ENCODE measurements around the gene HACD4.

The HACD4 gene

GRCh38 chr9:21042466-21042865 is 11.0 kb upstream of the HACD4 start:
- Histone ChIP-seq H3K4me2 (ENCODE audit: low read length) (no peak overlapping the region), H3K27me3 (ENCODE audit: insufficient read depth, low read length) (no peaks in the 10 kb centered on the region), H3K79me2 (ENCODE audit: control insufficient read depth, insufficient read depth, low read length, poor library complexity) (no peaks in the 10 kb centered on the region), H3K27ac (ENCODE audit: low read depth, low read length) (no peak overlapping the region), H3K4me3 (ENCODE audit: low read depth, low read length) (no peak overlapping the region), H3K9me3 (ENCODE audit: insufficient read depth, low read depth, low read length) (no peaks in the 10 kb centered on the region), H2BK12ac (ENCODE audit: low read length) (no peak overlapping the region), H3K79me1 (ENCODE audit: low read length) (no peaks in the 10 kb centered on the region), H4K91ac (ENCODE audit: low read depth, low read length) (no peak overlapping the region), H4K12ac (ENCODE audit: low read depth, low read length) (no peak overlapping the region), H3K23ac (ENCODE audit: low read length) (no peak overlapping the region), H3K18ac (ENCODE audit: low read length) (no peak overlapping the region), H3K14ac (ENCODE audit: low read length) (no peak overlapping the region), H2BK5ac (ENCODE audit: low read depth, low read length, poor library complexity) (no peak overlapping the region), H2AK5ac (ENCODE audit: low read length) (no peak overlapping the region), H2AFZ (ENCODE audit: insufficient read depth, low read length, poor library complexity) (no peak overlapping the region), H3K36me3 (ENCODE audit: control insufficient read depth in 1 of 2, insufficient read depth in 2 of 2, low read length in 2 of 2) (no peaks in the 10 kb centered on the region), H2BK120ac (ENCODE audit: insufficient read depth, low read length, poor library complexity) (no peak overlapping the region), H3K4ac (ENCODE audit: low read depth, low read length) (no peak overlapping the region), H3K9ac (ENCODE audit: low read length) (no peak overlapping the region), H3K4me1 (ENCODE audit: control insufficient read depth in 1 of 2, insufficient read depth in 2 of 2, low read length in 2 of 2) (no peaks in the 10 kb centered on the region), H4K8ac (ENCODE audit: low read depth, low read length) (no peak overlapping the region)
- no peak for DNase-seq
- no CpG with 5 or more reads among the region's 4 CpGs for WGBS (ENCODE audit: extremely low coverage, insufficient coverage, insufficient read length)

GRCh38 chr9:21039302-21039701 is 7.9 kb upstream of the HACD4 start:
- Histone ChIP-seq H3K4me2 (ENCODE audit: low read length) (no peak overlapping the region), H3K9me3 (ENCODE audit: insufficient read depth, low read depth, low read length) (no peaks in the 10 kb centered on the region), H3K27ac (ENCODE audit: low read depth, low read length) (no peak overlapping the region), H2BK5ac (ENCODE audit: low read depth, low read length, poor library complexity) (no peak overlapping the region), H4K8ac (ENCODE audit: low read depth, low read length) (no peak overlapping the region), H3K27me3 (ENCODE audit: insufficient read depth, low read length) (no peaks in the 10 kb centered on the region), H3K23ac (ENCODE audit: low read length) (no peak overlapping the region), H2BK120ac (ENCODE audit: insufficient read depth, low read length, poor library complexity) (no peak overlapping the region), H2AK5ac (ENCODE audit: low read length) (no peak overlapping the region), H3K4ac (ENCODE audit: low read depth, low read length) (no peak overlapping the region), H3K14ac (ENCODE audit: low read length) (no peak overlapping the region), H3K18ac (ENCODE audit: low read length) (no peak overlapping the region), H3K79me1 (ENCODE audit: low read length) (no peaks in the 10 kb centered on the region), H4K91ac (ENCODE audit: low read depth, low read length) (no peak overlapping the region), H3K79me2 (ENCODE audit: control insufficient read depth, insufficient read depth, low read length, poor library complexity) (no peaks in the 10 kb centered on the region), H3K4me1 (ENCODE audit: control insufficient read depth in 1 of 2, insufficient read depth in 2 of 2, low read length in 2 of 2) (no peaks in the 10 kb centered on the region), H4K12ac (ENCODE audit: low read depth, low read length) (no peak overlapping the region), H2AFZ (ENCODE audit: insufficient read depth, low read length, poor library complexity) (no peak overlapping the region), H3K4me3 (ENCODE audit: low read depth, low read length) (no peak overlapping the region), H3K9ac (ENCODE audit: low read length) (no peak overlapping the region), H2BK12ac (ENCODE audit: low read length) (no peak overlapping the region), H3K36me3 (ENCODE audit: control insufficient read depth in 1 of 2, insufficient read depth in 2 of 2, low read length in 2 of 2) (no peaks in the 10 kb centered on the region)
- WGBS (ENCODE audit: extremely low coverage, insufficient coverage, insufficient read length), result no CpG with 5 or more reads among the region's 1 CpG
- DNase-seq, result no peak

- no peak overlapping the region for H3K27ac ChIP-seq (ENCODE audit: low read depth, low read length)
- no peak overlapping the region for H4K8ac ChIP-seq (ENCODE audit: low read depth, low read length)
- H4K12ac ChIP-seq (ENCODE audit: low read depth, low read length), result no peak overlapping the region
- H3K36me3 ChIP-seq (ENCODE audit: control insufficient read depth in 1 of 2, insufficient read depth in 2 of 2, low read length in 2 of 2), result no peaks in the 10 kb centered on the region
- no peak overlapping the region for H2AK5ac ChIP-seq (ENCODE audit: low read length)
- H3K4me2 ChIP-seq (ENCODE audit: low read length), result no peak overlapping the region
- no peaks in the 10 kb centered on the region for H3K79me2 ChIP-seq (ENCODE audit: control insufficient read depth, insufficient read depth, low read length, poor library complexity)
- no peaks in the 10 kb centered on the region for H3K79me1 ChIP-seq (ENCODE audit: low read length)
- H4K91ac ChIP-seq (ENCODE audit: low read depth, low read length), result no peak overlapping the region
- no peak for DNase-seq
- no CpG with 5 or more reads among the region's 2 CpGs for WGBS (ENCODE audit: extremely low coverage, insufficient coverage, insufficient read length)
- no peak overlapping the region for H3K14ac ChIP-seq (ENCODE audit: low read length)
- no peak overlapping the region for H3K4me3 ChIP-seq (ENCODE audit: low read depth, low read length)
- no peaks in the 10 kb centered on the region for H3K4me1 ChIP-seq (ENCODE audit: control insufficient read depth in 1 of 2, insufficient read depth in 2 of 2, low read length in 2 of 2)
- no peak overlapping the region for H2BK12ac ChIP-seq (ENCODE audit: low read length)
- no peak overlapping the region for H2AFZ ChIP-seq (ENCODE audit: insufficient read depth, low read length, poor library complexity)
- no peak overlapping the region for H3K9ac ChIP-seq (ENCODE audit: low read length)
- H3K23ac ChIP-seq (ENCODE audit: low read length), result no peak overlapping the region
- no peaks in the 10 kb centered on the region for H3K9me3 ChIP-seq (ENCODE audit: insufficient read depth, low read depth, low read length)
- no peak overlapping the region for H2BK5ac ChIP-seq (ENCODE audit: low read depth, low read length, poor library complexity)
- H3K18ac ChIP-seq (ENCODE audit: low read length), result no peak overlapping the region
- no peak overlapping the region for H2BK120ac ChIP-seq (ENCODE audit: insufficient read depth, low read length, poor library complexity)
- no peaks in the 10 kb centered on the region for H3K27me3 ChIP-seq (ENCODE audit: insufficient read depth, low read length)
- H3K4ac ChIP-seq (ENCODE audit: low read depth, low read length), result no peak overlapping the region
Observed at GRCh38 chr9:21037278-21037677, 5.8 kb upstream of the HACD4 start.

GRCh38 chr9:21031808-21032183 is 356 bp upstream of the HACD4 start:
- H3K18ac ChIP-seq (ENCODE audit: low read length), result peak overlapping the region; percentile 46
- H2BK12ac ChIP-seq (ENCODE audit: low read length), result peak overlapping the region; percentile 52
- H3K36me3 ChIP-seq (ENCODE audit: control insufficient read depth in 1 of 2, insufficient read depth in 2 of 2, low read length in 2 of 2), result no peaks in the 10 kb centered on the region
- H3K9me3 ChIP-seq (ENCODE audit: insufficient read depth, low read depth, low read length), result no peaks in the 10 kb centered on the region
- no peak overlapping the region for H2AK5ac ChIP-seq (ENCODE audit: low read length)
- H3K23ac ChIP-seq (ENCODE audit: low read length), result no peak overlapping the region
- H3K4ac ChIP-seq (ENCODE audit: low read depth, low read length), result peak overlapping the region; percentile 37
- DNase-seq, result no peak
- WGBS (ENCODE audit: extremely low coverage, insufficient coverage, insufficient read length), result no CpG with 5 or more reads among the region's 22 CpGs
- peak overlapping the region; percentile 67 for H3K4me3 ChIP-seq (ENCODE audit: low read depth, low read length)
- peaks cover 5% of the 10 kb centered on the region for H3K79me2 ChIP-seq (ENCODE audit: control insufficient read depth, insufficient read depth, low read length, poor library complexity)
- H4K12ac ChIP-seq (ENCODE audit: low read depth, low read length), result peak overlapping the region; percentile 63
- H2BK5ac ChIP-seq (ENCODE audit: low read depth, low read length, poor library complexity), result no peak overlapping the region
- H3K79me1 ChIP-seq (ENCODE audit: low read length), result peaks cover 8% of the 10 kb centered on the region
- peak overlapping the region; percentile 77 for H4K91ac ChIP-seq (ENCODE audit: low read depth, low read length)
- H3K27ac ChIP-seq (ENCODE audit: low read depth, low read length), result no peak overlapping the region
- H3K4me2 ChIP-seq (ENCODE audit: low read length), result peak overlapping the region; percentile 67
- H2BK120ac ChIP-seq (ENCODE audit: insufficient read depth, low read length, poor library complexity), result peak overlapping the region; percentile 8
- peak overlapping the region; percentile 81 for H2AFZ ChIP-seq (ENCODE audit: insufficient read depth, low read length, poor library complexity)
- H3K14ac ChIP-seq (ENCODE audit: low read length), result peak overlapping the region; percentile 55
- no peaks in the 10 kb centered on the region for H3K27me3 ChIP-seq (ENCODE audit: insufficient read depth, low read length)
- H4K8ac ChIP-seq (ENCODE audit: low read depth, low read length), result peak overlapping the region; percentile 85
- H3K9ac ChIP-seq (ENCODE audit: low read length), result no peak overlapping the region
- H3K4me1 ChIP-seq (ENCODE audit: control insufficient read depth in 1 of 2, insufficient read depth in 2 of 2, low read length in 2 of 2), result peaks cover 3 to 12% of the 10 kb centered on the region in 2 experiments
